ENCODE data around the gene ZNF212. TPM values are rescaled to one million over a fixed set of nuclear protein-coding genes. Genes with fewer than 3 reads are reported as not detected.
A peak's percentile ranks its signal among the peaks of the same experiment; 100 is the strongest.

The ZNF212 gene
- total RNA-seq, 4 donors from 2014 or later: 7.1 to 17.9 (median 9.9) TPM

DNA sequence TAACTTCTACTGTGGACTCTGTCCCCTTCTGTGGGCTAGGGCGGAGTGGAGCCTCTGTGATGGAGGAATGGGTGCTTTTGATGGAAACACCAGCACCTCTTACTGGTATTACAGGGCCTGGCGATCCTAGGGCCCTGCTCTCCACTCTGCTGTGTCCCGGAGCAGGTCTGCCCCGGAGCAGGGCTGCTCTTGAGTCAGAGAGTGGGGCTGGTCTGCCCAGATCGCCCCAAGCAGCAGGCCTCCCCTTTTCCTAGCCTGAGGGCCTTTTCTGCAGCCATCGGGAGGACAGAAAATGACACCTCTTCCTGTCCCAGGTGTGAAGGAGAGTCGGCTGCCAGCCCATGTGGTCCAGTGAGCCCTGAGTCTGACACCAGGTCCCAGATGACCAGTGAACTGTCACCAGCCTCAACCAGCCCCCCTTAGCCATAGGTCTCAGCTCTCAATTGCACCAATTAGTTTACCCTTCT is 42.7 kb upstream of the ZNF212 start:
- H3K36me3 ChIP-seq: peaks cover 36% of the 10 kb centered on the region
- H3K9me3 ChIP-seq: no peaks in the 10 kb centered on the region
- WGBS: 6% methylated on average over 6 of the region's 7 CpGs
- TF ChIP-seq EP300 (IDR thresholded peaks at IDR 0.05) (no peak), POLR2A (IDR thresholded peaks at IDR 0.05) (no peak), POLR2AphosphoS5 (IDR thresholded peaks at IDR 0.05) (no peak)
- TF ChIP-seq, protein P1, sequence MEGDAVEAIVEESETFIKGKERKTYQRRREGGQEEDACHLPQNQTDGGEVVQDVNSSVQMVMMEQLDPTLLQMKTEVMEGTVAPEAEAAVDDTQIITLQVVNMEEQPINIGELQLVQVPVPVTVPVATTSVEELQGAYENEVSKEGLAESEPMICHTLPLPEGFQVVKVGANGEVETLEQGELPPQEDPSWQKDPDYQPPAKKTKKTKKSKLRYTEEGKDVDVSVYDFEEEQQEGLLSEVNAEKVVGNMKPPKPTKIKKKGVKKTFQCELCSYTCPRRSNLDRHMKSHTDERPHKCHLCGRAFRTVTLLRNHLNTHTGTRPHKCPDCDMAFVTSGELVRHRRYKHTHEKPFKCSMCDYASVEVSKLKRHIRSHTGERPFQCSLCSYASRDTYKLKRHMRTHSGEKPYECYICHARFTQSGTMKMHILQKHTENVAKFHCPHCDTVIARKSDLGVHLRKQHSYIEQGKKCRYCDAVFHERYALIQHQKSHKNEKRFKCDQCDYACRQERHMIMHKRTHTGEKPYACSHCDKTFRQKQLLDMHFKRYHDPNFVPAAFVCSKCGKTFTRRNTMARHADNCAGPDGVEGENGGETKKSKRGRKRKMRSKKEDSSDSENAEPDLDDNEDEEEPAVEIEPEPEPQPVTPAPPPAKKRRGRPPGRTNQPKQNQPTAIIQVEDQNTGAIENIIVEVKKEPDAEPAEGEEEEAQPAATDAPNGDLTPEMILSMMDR (IDR thresholded peaks at IDR 0.05): no peak
- peaks cover 28% of the 10 kb centered on the region for H3K4me1 ChIP-seq
- H3K27me3 ChIP-seq: no peaks in the 10 kb centered on the region
- peak overlapping the region; percentile 61 for H3K4me3 ChIP-seq
- H3K27ac ChIP-seq: peak overlapping the region; percentile 88
- no peak for DNase-seq (ENCODE audit: low spot score in 2 of 2)

DNA sequence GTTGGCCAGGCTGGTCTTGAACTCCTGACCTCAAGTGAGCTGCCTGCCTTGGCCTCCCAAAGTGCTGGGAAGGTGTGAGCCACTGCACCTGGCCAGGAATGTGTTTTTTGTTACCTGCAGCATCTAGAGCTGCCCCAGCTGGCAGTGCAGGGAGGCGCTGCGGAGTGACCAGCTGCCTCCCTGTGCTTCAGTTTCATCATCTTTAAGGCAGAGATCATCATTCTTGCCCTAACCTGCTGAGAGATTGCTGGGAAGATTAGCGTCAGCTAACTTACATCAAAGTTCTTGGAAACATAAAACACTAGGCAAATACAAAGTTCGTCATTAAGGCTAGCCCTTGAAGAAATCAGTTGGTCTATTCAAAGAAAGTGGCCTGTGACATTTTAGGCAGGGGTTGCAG is 41.8 kb upstream of the ZNF212 start:
- Histone ChIP-seq H3K27me3 (no peaks in the 10 kb centered on the region), H3K4me1 (peaks cover 28% of the 10 kb centered on the region), H3K36me3 (peaks cover 46% of the 10 kb centered on the region), H3K27ac (no peak overlapping the region), H3K9me3 (no peaks in the 10 kb centered on the region), H3K4me3 (no peak overlapping the region)
- no peak for DNase-seq (ENCODE audit: low spot score in 2 of 2)
- TF ChIP-seq POLR2A (IDR thresholded peaks at IDR 0.05) (no peak), POLR2AphosphoS5 (IDR thresholded peaks at IDR 0.05) (no peak), EP300 (IDR thresholded peaks at IDR 0.05) (no peak)
- TF ChIP-seq, protein P1 (IDR thresholded peaks at IDR 0.05): no peak
- WGBS: 50% methylated on average over 4 of the region's 4 CpGs

DNA sequence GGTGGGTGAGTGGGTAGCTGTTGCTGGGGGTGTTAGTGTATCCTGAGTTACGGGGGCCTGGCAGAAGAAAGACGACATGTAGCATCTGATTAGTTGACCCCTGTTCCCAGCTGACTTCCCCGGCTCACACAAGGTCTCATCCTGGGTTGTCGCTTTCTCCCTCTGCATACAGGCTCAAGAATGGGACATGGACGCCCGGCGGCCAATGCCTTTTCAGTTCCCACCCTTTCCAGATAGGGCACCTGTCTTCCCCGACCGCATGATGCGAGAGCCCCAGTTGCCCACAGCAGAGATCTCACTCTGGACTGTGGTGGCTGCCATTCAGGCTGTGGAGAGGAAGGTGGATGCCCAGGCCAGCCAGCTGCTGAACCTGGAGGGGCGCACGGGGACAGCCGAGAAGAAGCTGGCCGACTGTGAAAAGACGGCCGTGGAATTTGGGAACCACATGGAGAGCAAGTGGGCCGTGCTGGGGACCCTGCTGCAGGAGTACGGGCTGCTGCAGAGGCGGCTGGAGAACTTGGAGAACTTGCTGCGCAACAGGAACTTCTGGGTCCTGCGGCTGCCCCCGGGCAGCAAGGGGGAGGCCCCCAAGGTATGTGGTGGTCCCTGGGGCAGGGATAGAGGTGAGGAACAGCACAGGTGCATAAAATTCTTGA is 41.2 kb upstream of the ZNF212 start:
- TF ChIP-seq POLR2AphosphoS5 (IDR thresholded peaks at IDR 0.05): no peak
- TF ChIP-seq, protein P1 (IDR thresholded peaks at IDR 0.05): no peak
- no peak for TF ChIP-seq POLR2A (IDR thresholded peaks at IDR 0.05)
- TF ChIP-seq EP300 (IDR thresholded peaks at IDR 0.05): no peak
- peaks cover 51% of the 10 kb centered on the region for H3K36me3 ChIP-seq
- no peak for DNase-seq (ENCODE audit: low spot score in 2 of 2)
- H3K4me1 ChIP-seq: peaks cover 28% of the 10 kb centered on the region
- no peaks in the 10 kb centered on the region for H3K27me3 ChIP-seq
- H3K4me3 ChIP-seq: no peak overlapping the region
- no peaks in the 10 kb centered on the region for H3K9me3 ChIP-seq
- WGBS: 86% methylated on average over 22 of the region's 22 CpGs
- H3K27ac ChIP-seq: no peak overlapping the region

DNA sequence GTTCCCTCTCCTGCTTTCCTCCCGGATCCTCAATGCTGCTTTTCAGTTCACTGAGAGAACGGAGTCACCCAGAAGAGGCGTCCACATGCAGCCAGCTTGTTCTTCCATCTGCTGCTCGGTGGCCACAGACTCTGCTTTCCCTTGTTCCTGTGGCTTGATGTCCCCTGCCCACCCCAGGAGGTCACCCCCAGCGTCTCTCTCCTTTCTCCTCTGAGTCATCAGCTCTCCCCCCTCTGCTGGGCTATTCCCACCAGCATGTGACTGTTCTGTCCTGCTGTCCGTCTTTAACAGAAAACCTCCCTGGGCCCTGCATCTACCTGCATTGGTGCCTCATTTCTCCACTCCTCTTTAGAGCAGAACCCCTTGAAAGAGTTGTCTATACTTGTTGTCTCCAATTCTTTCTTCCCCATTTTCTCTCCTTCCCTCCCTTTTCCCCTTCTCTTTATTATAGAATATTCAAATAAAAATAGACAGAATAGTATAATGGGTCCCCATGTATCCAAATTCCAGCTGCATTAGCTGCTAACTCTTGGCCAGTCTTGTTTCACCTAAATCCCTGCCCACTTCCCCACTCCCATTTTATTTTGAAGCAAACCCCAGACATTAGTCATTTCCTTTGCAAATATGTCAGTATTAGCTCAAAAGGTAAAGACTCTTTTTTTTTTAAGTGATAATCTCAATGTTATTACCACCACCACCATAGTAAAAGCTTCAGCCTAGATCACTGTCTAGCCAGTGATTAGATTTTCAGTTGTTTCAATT is 40.0 kb upstream of the ZNF212 start:
- H3K27ac ChIP-seq: no peak overlapping the region
- peaks cover 28% of the 10 kb centered on the region for H3K4me1 ChIP-seq
- no peak overlapping the region for H3K4me3 ChIP-seq
- peaks cover 62% of the 10 kb centered on the region for H3K36me3 ChIP-seq
- no peaks in the 10 kb centered on the region for H3K9me3 ChIP-seq
- WGBS: 95% methylated on average over 6 of the region's 6 CpGs
- TF ChIP-seq POLR2AphosphoS5 (IDR thresholded peaks at IDR 0.05) (no peak), POLR2A (IDR thresholded peaks at IDR 0.05) (no peak), EP300 (IDR thresholded peaks at IDR 0.05) (no peak)
- TF ChIP-seq, protein P1 (IDR thresholded peaks at IDR 0.05): no peak
- no peak for DNase-seq (ENCODE audit: low spot score in 2 of 2)
- no peaks in the 10 kb centered on the region for H3K27me3 ChIP-seq

DNA sequence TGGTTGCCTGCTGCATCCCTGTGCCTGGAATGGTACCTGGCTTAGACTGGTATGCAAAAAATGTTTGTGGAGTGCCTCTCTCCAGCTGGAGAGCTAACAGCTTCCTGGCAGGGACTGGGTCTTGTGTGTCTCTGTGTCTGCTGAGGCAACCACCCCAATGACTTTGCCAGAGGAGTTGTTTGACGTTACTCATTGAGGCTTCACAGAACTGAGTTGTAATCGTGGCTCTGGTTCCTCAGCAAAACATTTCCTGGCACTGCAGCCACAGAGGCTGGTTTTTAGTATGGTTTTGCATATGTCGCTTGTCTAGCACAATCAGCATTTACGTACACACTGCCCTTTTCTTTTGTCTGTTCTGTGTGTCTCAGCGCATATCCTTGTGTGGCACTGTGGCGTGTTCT is 36.6 kb upstream of the ZNF212 start:
- Histone ChIP-seq H3K27ac (no peak overlapping the region), H3K9me3 (no peaks in the 10 kb centered on the region), H3K4me1 (peaks cover 17% of the 10 kb centered on the region), H3K36me3 (peaks cover 87% of the 10 kb centered on the region), H3K27me3 (no peaks in the 10 kb centered on the region), H3K4me3 (no peak overlapping the region)
- TF ChIP-seq EP300 (IDR thresholded peaks at IDR 0.05) (no peak), POLR2A (IDR thresholded peaks at IDR 0.05) (no peak), POLR2AphosphoS5 (IDR thresholded peaks at IDR 0.05) (no peak)
- TF ChIP-seq, protein P1 (IDR thresholded peaks at IDR 0.05): no peak
- no peak for DNase-seq (ENCODE audit: low spot score in 2 of 2)
- WGBS: 70% methylated on average over 6 of the region's 6 CpGs
